Brain microvascular endothelial cell (primary cell): ENCODE measurements around the gene CCDC85B.

ENCODE experiments used
- DNase-seq: peaks from one replicate; pipeline ENCODE4 v3.0.0-alpha.2; 2020
- H3K27ac ChIP-seq: fragments of 250-450 bp; sonication (Bioruptor Pico); 2 replicates; pipeline ENCODE4 v1.5.1; 2020; ENCODE audit warnings: mild to moderate bottlenecking, moderate library complexity
- H3K27me3 ChIP-seq: fragments of 250-450 bp; sonication (Bioruptor Pico); replicated peaks from 2 replicates; pipeline ENCODE4 v1.5.1; 2020; ENCODE audit warnings: mild to moderate bottlenecking
- H3K36me3 ChIP-seq: fragments of 250-450 bp; sonication (Bioruptor Pico); replicated peaks from 2 replicates; pipeline ENCODE4 v1.5.1; 2020; ENCODE audit warnings: mild to moderate bottlenecking
- H3K4me3 ChIP-seq: 2 replicates; pipeline ENCODE4 v1.5.1; 2011; ENCODE audit warnings: low read depth, mild to moderate bottlenecking, control low read depth, low read length, moderate library complexity
- in situ Hi-C: cut with HindIII; loops from 2 replicates; pipeline ENCODE4 v1.10.0; 2017; ENCODE audit warnings: low sequenced_read_pairs, low pct_ligation_motif_present
- TF ChIP-seq, protein P1 (sequence below): IDR thresholded peaks from 2 replicates; pipeline ENCODE4 v1.5.1; 2011; ENCODE audit warnings: low read depth, mild to moderate bottlenecking, moderate library complexity, low read length, control low read depth, inconsistent platforms; ENCODE audit errors: missing control alignments

The CCDC85B gene

DNA sequence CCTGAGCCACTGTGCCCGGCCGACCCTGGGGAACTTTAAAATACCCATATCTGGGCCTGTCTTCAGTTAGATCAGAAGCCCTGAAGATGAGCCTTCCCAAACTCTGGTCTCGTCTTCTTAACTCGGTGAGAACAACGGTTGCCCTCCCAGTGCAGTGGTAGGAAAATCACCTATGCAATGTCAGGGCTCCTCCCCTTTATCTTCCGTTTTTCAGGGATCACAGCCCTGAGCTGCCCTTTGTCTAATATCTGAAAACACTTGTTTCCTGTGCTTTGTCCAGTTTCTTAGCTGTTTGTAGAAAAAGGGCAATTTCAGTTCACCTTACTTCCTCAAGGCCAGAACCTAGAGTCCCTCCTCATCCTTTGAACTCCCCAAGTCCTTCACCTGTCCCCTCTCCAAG lies 38.2 kb downstream of the CCDC85B start:
- Histone ChIP-seq H3K27me3 (no peaks in the 10 kb centered on the region), H3K4me3 (no peak overlapping the region), H3K36me3 (no peaks in the 10 kb centered on the region), H3K27ac (no peak overlapping the region)
- DNase-seq = no peak
- TF ChIP-seq, protein P1, sequence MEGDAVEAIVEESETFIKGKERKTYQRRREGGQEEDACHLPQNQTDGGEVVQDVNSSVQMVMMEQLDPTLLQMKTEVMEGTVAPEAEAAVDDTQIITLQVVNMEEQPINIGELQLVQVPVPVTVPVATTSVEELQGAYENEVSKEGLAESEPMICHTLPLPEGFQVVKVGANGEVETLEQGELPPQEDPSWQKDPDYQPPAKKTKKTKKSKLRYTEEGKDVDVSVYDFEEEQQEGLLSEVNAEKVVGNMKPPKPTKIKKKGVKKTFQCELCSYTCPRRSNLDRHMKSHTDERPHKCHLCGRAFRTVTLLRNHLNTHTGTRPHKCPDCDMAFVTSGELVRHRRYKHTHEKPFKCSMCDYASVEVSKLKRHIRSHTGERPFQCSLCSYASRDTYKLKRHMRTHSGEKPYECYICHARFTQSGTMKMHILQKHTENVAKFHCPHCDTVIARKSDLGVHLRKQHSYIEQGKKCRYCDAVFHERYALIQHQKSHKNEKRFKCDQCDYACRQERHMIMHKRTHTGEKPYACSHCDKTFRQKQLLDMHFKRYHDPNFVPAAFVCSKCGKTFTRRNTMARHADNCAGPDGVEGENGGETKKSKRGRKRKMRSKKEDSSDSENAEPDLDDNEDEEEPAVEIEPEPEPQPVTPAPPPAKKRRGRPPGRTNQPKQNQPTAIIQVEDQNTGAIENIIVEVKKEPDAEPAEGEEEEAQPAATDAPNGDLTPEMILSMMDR = no peak
- in situ Hi-C loops = no loop called here

DNA sequence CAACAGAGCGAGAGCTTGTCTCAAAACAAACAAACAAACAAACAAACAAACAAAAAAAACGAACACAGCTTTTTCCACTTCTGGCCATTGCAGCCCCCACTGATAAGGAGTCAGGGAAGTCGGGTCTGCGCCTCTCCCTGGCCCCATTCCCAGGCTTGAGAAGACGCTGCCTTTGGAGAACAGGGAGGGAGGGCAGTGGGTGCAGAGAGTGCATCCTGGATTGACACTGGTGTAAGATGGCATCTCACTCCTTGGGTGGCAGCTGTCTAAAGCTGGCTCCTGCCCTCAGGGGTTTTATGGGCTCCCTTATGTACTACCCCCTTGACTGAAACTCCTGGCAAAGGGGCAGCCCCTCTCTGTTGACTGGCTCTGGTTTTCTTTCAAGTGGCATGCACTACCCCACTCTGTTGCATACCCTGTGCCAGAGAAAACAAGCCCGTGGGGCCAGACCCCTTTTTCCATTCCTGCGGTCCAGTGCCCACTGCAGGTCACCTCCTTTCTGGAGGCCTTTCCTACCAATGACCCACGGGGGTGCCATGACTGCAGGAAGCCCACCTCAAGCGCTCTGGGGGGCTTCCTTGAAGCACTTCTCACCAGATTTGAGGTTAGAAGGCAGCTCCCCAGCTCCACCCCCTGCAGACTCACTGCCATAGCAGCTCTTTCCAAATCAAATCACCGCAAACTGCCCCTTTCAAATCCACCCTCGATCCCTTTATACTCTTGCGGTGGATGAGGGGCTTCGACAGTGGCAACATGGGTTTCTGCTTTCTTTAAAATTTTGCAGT lies 41.5 kb downstream of the CCDC85B start:
- in situ Hi-C loops = no loop called here
- H3K27ac ChIP-seq = no peak overlapping the region
- no peak overlapping the region for H3K4me3 ChIP-seq
- TF ChIP-seq, protein P1 = no peak
- DNase-seq = no peak
- H3K36me3 ChIP-seq = no peaks in the 10 kb centered on the region
- no peaks in the 10 kb centered on the region for H3K27me3 ChIP-seq

DNA sequence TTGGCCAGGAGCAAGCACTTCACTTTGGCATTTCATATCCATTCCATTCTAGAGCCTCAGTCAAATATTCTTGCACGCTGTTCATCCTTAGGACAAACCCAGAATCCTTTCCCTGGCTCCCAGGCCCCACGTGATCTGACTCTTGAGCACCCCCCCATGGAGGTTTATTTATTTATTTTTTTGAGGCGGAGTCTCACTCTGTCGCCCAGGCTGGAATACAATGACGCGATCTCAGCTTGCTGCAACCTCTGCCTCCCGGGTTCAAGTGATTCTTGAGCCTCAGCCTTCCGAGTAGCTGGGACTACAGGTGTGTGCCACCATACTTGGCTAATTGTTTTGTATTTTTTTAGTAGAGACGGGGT lies 42.1 kb downstream of the CCDC85B start:
- Histone ChIP-seq H3K27ac (no peak overlapping the region), H3K27me3 (no peaks in the 10 kb centered on the region), H3K4me3 (no peak overlapping the region), H3K36me3 (no peaks in the 10 kb centered on the region)
- DNase-seq = peak; percentile 24
- TF ChIP-seq, protein P1 = no peak
- in situ Hi-C loops = no loop called here

DNA sequence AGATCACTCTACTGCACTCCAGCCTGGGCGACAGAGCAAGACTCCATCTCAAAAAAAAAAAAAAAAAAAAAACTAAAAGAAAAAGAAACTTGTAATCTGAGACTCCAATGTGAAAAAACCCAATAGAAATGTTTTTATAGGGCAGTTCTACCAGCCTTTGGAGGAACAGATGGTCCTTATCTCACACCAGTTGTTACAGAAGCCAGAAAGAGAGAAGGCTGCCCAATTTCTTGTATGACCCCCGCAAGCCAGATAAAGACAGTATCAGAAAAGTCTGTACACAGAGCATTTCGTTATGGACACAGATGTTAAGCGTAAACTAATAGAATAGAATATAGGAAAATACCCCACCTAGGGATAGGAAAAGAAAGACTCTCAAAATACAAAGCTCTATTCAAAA lies 43.5 kb downstream of the CCDC85B start:
- in situ Hi-C loops = no loop called here
- TF ChIP-seq, protein P1 = no peak
- H3K27ac ChIP-seq = no peak overlapping the region
- no peaks in the 10 kb centered on the region for H3K36me3 ChIP-seq
- no peaks in the 10 kb centered on the region for H3K27me3 ChIP-seq
- no peak for DNase-seq
- no peak overlapping the region for H3K4me3 ChIP-seq

DNA sequence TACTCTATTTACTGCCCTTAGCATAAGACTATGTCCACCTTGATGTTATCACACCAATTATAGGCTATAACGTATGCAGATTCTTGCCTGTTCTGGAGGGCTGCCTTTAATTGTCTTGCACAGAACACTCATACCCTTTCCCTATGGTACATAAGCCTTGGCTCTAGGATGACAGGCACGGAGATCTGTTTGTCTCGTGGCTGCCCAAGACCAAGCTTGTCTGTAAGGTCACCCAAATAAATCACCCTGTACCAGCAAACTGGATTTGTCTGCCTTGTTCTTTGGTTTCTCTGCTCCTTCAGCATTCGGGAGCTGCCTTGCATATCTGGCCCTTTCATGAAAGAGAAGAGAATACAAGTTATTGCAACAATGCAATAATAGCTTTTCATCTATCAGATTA lies 47.3 kb downstream of the CCDC85B start:
- DNase-seq = no peak
- TF ChIP-seq, protein P1 = no peak
- H3K27me3 ChIP-seq = no peaks in the 10 kb centered on the region
- H3K4me3 ChIP-seq = no peak overlapping the region
- in situ Hi-C loops = no loop called here
- H3K27ac ChIP-seq = no peak overlapping the region
- H3K36me3 ChIP-seq = no peaks in the 10 kb centered on the region
